K562 (cell line): ENCODE results near the gene ICA1. TPM values are rescaled to one million over a fixed set of nuclear protein-coding genes. Genes with fewer than 3 reads are reported as not detected.

ENCODE experiments used
- ATAC-seq: fragments of 200-7000 bp; cut with Tn5 transposase; 3 replicates; pipeline ENCODE4 v1.9.1; 2020; ENCODE audit warnings: moderate library complexity
- BruUV-seq: library from RNA; stranded (reverse); fragments of 400-500 nt; replicated peaks from 2 replicates; lab custom pipeline; 2021; lab: Mats Ljungman, UMichigan
- CTCF ChIA-PET: fragments of 300-600 bp; formaldehyde crosslinking; extraction: SDS; loops from one replicate; lab custom pipeline; 2021; ENCODE audit warnings: low intra/inter-chr PET ratio; lab: Yijun Ruan, JAX
- POLR2A ChIA-PET: fragments of 300-600, 350-650 bp; sonication (Branson Sonifier 250); formaldehyde crosslinking; extraction: SDS; loops from one replicate; lab custom pipeline; 2021; ENCODE audit warnings: antibody characterized with exemption, inconsistent platforms; lab: Yijun Ruan, JAX
- DNase-seq, 4 experiments: peaks; one replicate each; pipeline versions ENCODE4 v3.0.0 to v3.0.0-alpha.2; 2011 to 2018; ENCODE audit warnings: low spot score in 3 of 4, mixed read lengths in 3 of 4; ENCODE audit errors: extremely low read depth in 1 of 4
- FAIRE-seq: peaks from 2 replicates; lab custom pipeline; 2011; peaks lifted over from hg19 to GRCh38; lab: Jason Lieb, UNC
- H2AFZ ChIP-seq: 2 replicates; pipeline ENCODE4 v1.6.0; 2011; ENCODE audit warnings: low read depth, low read length, control low read depth, inconsistent platforms
- H3K27ac ChIP-seq: fragments of 200-600 bp; 3 replicates; pipeline ENCODE4 v1.8.0; 2011; ENCODE audit warnings: low read depth, mild to moderate bottlenecking, control low read depth, inconsistent platforms, low read length, moderate library complexity, mixed read lengths; ENCODE audit errors: extremely low read depth
- H3K27me3 ChIP-seq, 2 experiments: fragments of 300-600 bp in 1 of 2; 2 replicates in 1 of 2; 3 replicates in 1 of 2; pipeline versions ENCODE4 v1.6.0 to v1.8.0; 2011; ENCODE audit warnings: inconsistent platforms in 2 of 2, low read length in 2 of 2, mild to moderate bottlenecking in 1 of 2, mixed read lengths in 1 of 2, moderate library complexity in 1 of 2; ENCODE audit not compliant: control insufficient read depth in 2 of 2, insufficient read depth in 2 of 2
- H3K36me3 ChIP-seq: fragments of 300-600 bp; 3 replicates; pipeline ENCODE4 v1.8.0; 2011; ENCODE audit warnings: mild to moderate bottlenecking, low read length, inconsistent platforms; ENCODE audit not compliant: control insufficient read depth, insufficient read depth
- H3K4me1 ChIP-seq, 2 experiments: fragments of 200-600 bp in 1 of 2; replicated peaks in 1 of 2; 2 replicates in 1 of 2; 3 replicates in 1 of 2; pipeline versions ENCODE4 v1.5.1 to v1.8.0; 2011; ENCODE audit warnings: inconsistent platforms in 2 of 2, low read length in 2 of 2, mild to moderate bottlenecking in 1 of 2, mixed read lengths in 1 of 2, moderate library complexity in 1 of 2; ENCODE audit not compliant: control insufficient read depth in 2 of 2, insufficient read depth in 2 of 2
- H3K4me2 ChIP-seq: 2 replicates; pipeline ENCODE4 v1.6.1; 2011; ENCODE audit warnings: low read length, control low read depth, inconsistent platforms, mixed read lengths; ENCODE audit not compliant: insufficient read depth
- H3K4me3 ChIP-seq: fragments of 200-600 bp; sonication (generic), shearing (Covaris generic); 2 replicates; pipeline ENCODE4 v1.5.1; 2016; ENCODE audit warnings: control low read depth, inconsistent platforms
- H3K79me2 ChIP-seq: fragments of 200-600 bp; 3 replicates; pipeline ENCODE4 v1.8.0; 2011; ENCODE audit warnings: low read length, inconsistent platforms; ENCODE audit not compliant: control insufficient read depth, insufficient read depth
- H3K9ac ChIP-seq, 2 experiments: 2 replicates each; pipeline versions ENCODE4 v1.6.0 to v1.6.1; 2011; ENCODE audit warnings: low read depth in 2 of 2, low read length in 2 of 2, control low read depth in 1 of 2, inconsistent platforms in 1 of 2, mild to moderate bottlenecking in 1 of 2, mixed read lengths in 1 of 2; ENCODE audit not compliant: insufficient read depth in 1 of 2
- H3K9me1 ChIP-seq: one replicate; pipeline ENCODE4 v1.6.0; 2011; ENCODE audit warnings: inconsistent platforms, mild to moderate bottlenecking, low read length, moderate library complexity; ENCODE audit not compliant: control insufficient read depth, insufficient read depth
- H3K9me3 ChIP-seq: replicated peaks from 2 replicates; pipeline ENCODE4 v1.5.1; 2011; ENCODE audit warnings: low read depth, low read length, inconsistent platforms; ENCODE audit not compliant: control insufficient read depth, insufficient read depth
- H4K20me1 ChIP-seq: replicated peaks from 2 replicates; pipeline ENCODE4 v1.6.1; 2011; ENCODE audit warnings: low read length, inconsistent platforms, mixed read lengths; ENCODE audit not compliant: control insufficient read depth, insufficient read depth
- ARID2 ChIP-seq: fragments of 450-650 bp; IDR thresholded peaks from 2 replicates; pipeline ENCODE4 v1.6.1; 2017; ENCODE audit warnings: antibody characterized with exemption, mild to moderate bottlenecking
- ATF7 ChIP-seq: fragments of 450-650 bp; IDR thresholded peaks from 2 replicates; pipeline ENCODE4 v1.7.1; 2014; ENCODE audit warnings: mild to moderate bottlenecking, moderate library complexity
- BRD4 ChIP-seq: fragments of 200-600 bp; sonication (generic); IDR thresholded peaks from 2 replicates; pipeline ENCODE4 v1.6.1; 2017; ENCODE audit warnings: inconsistent platforms
- CC2D1A ChIP-seq: fragments of 450-650 bp; IDR thresholded peaks from 2 replicates; pipeline ENCODE4 v1.6.1; 2017; ENCODE audit warnings: mild to moderate bottlenecking
- ERF ChIP-seq: fragments of 450-650 bp; formaldehyde crosslinking; IDR thresholded peaks from 2 replicates; pipeline ENCODE4 v1.4.0; 2020; ENCODE audit warnings: mild to moderate bottlenecking, mixed read lengths
- FOXA3 ChIP-seq, 2 experiments: fragments of 450-650 bp in 1 of 2; sonication (generic) in 1 of 2; formaldehyde crosslinking; IDR thresholded peaks in 1 of 2; conservative IDR thresholded peaks in 1 of 2; 2 replicates each; pipeline versions ENCODE4 v1.4.0 to v1.8.0; 2020 to 2022; ENCODE audit warnings: mild to moderate bottlenecking in 2 of 2, missing genetic modification reagents in 1 of 2
- JUND ChIP-seq, 2 experiments: IDR thresholded peaks; 2 replicates in 1 of 2; 3 replicates in 1 of 2; pipeline ENCODE4 v1.6.1; 2011; ENCODE audit warnings: borderline replicate concordance in 2 of 2, low read depth in 2 of 2, low read length in 2 of 2, improper control_type of control experiment in 1 of 2, missing biosample characterization in 1 of 2, missing genetic modification characterization in 1 of 2, missing genetic modification reagents in 1 of 2
- LEF1 ChIP-seq: fragments of 450-650 bp; IDR thresholded peaks from 2 replicates; pipeline ENCODE4 v1.6.1; 2016; ENCODE audit warnings: mild to moderate bottlenecking
- RAD21 ChIP-seq, 2 experiments: fragments of 250-450 bp in 1 of 2; fragments of 450-650 bp in 1 of 2; sonication (Bioruptor Pico) in 1 of 2; formaldehyde crosslinking in 1 of 2; IDR thresholded peaks in 1 of 2; conservative IDR thresholded peaks in 1 of 2; 2 replicates each; pipeline versions ENCODE4 v1.4.0 to v1.8.0; 2020 to 2022; ENCODE audit warnings: mild to moderate bottlenecking in 2 of 2, moderate library complexity in 1 of 2
- TEAD4 ChIP-seq, 2 experiments: sonication (generic) in 1 of 2; formaldehyde crosslinking in 1 of 2; IDR thresholded peaks; 2 replicates each; pipeline versions ENCODE4 v1.6.1 to v1.8.0; 2012 to 2022; ENCODE audit warnings: borderline replicate concordance in 1 of 2, inconsistent platforms in 1 of 2, low read length in 1 of 2, mild to moderate bottlenecking in 1 of 2, missing genetic modification reagents in 1 of 2
- USF2 ChIP-seq: sonication (generic); formaldehyde crosslinking; IDR thresholded peaks from 2 replicates; pipeline ENCODE4 v1.5.0; 2020; ENCODE audit warnings: missing genetic modification reagents
- YY1 ChIP-seq, 3 experiments: IDR thresholded peaks; 2 replicates each; pipeline ENCODE4 v1.6.1; 2011; ENCODE audit warnings: low read length in 2 of 3, mild to moderate bottlenecking in 2 of 3, moderate library complexity in 2 of 3, borderline replicate concordance in 1 of 3, control low read depth in 1 of 3, low read depth in 1 of 3; ENCODE audit not compliant: insufficient read depth in 3 of 3, insufficient replicate concordance in 2 of 3, control insufficient read depth in 1 of 3, insufficient read length in 1 of 3; ENCODE audit errors: extremely low read depth in 1 of 3
- ZFX ChIP-seq: sonication (generic); formaldehyde crosslinking; IDR thresholded peaks from 2 replicates; pipeline ENCODE4 v1.8.0; 2022; ENCODE audit warnings: mild to moderate bottlenecking, missing genetic modification reagents, moderate library complexity
- ZNF140 ChIP-seq: fragments of 250-450 bp; sonication (Bioruptor Pico); IDR thresholded peaks from 2 replicates; pipeline ENCODE4 v1.8.0; 2021; ENCODE audit warnings: moderate library complexity, mild to moderate bottlenecking, inconsistent platforms
- ZNF282 ChIP-seq: sonication (generic); formaldehyde crosslinking; IDR thresholded peaks from 2 replicates; pipeline ENCODE4 v1.8.1; 2023; ENCODE audit warnings: missing genetic modification reagents
- WGBS: fragments of 100-300 bp; shearing (Covaris generic); methylation state at CpG from one replicate; pipeline ENCODE4 v1.1.6; 2016; ENCODE audit warnings: low coverage, mixed read lengths; ENCODE audit not compliant: insufficient coverage; ENCODE audit errors: missing lambda C conversion rate; 5-methylcytosine and 5-hydroxymethylcytosine counted together
- in situ Hi-C: fragments of 300-500 bp; cut with MboI; formaldehyde crosslinking; loops from 4 replicates; pipeline ENCODE4 v1.15.0; 2018; ENCODE audit warnings: inconsistent platforms, mixed read lengths
- intact Hi-C: fragments of 100-400 bp; cut with micrococcal nuclease; formaldehyde crosslinking; loops from 2 replicates; pipeline ENCODE4 v1.14.2; 2022
- polyA plus RNA-seq, 8 experiments: library from polyadenylated mRNA; depleted of rRNA in 4 of 8; stranded (reverse) in 5 of 8; unstranded in 3 of 8; fragments of >200 nt; fragmentation: Nextera tagmentation in 2 of 8; fragmentation: Illumina TruSeq in 1 of 8; extraction: Ambion mirVana in 2 of 8; extraction: Trizol in 1 of 8; gene quantifications; 2 replicates each; pipeline versions ENCODE4 v1.2.1 to v1.2.3, GENCODE V29; 2011 to 2014; ENCODE audit warnings: inconsistent platforms in 1 of 8, missing spikeins in 1 of 8
- total RNA-seq, 7 experiments: library from RNA; depleted of rRNA in 6 of 7; stranded (reverse); fragments of >200 nt in 6 of 7; fragmentation: Illumina TruSeq in 2 of 7; extraction: Trizol in 2 of 7; gene quantifications; 2 replicates each; pipeline versions ENCODE4 v1.2.1 to v1.2.3, GENCODE V29; 2011 to 2021; ENCODE audit warnings: low replicate concordance in 1 of 7
- TF ChIP-seq, protein P1 (sequence below), 3 experiments: IDR thresholded peaks in 2 of 3; conservative IDR thresholded peaks in 1 of 3; 2 replicates each; pipeline ENCODE4 v1.5.1; 2011 to 2012; ENCODE audit warnings: low read length in 3 of 3, mild to moderate bottlenecking in 3 of 3, control low read depth in 2 of 3, improper control_type of control experiment in 1 of 3, inconsistent platforms in 1 of 3, low read depth in 1 of 3, mixed read lengths in 1 of 3, moderate library complexity in 1 of 3; ENCODE audit not compliant: insufficient read depth in 2 of 3

ICA1 gene
- total and polyA plus RNA-seq, 9 of the 15 experiments (the other 6 are each of a cell fraction or from before 2014, with no cell fraction given), result 7.1 to 22.3 (median 16.4) TPM

DNA sequence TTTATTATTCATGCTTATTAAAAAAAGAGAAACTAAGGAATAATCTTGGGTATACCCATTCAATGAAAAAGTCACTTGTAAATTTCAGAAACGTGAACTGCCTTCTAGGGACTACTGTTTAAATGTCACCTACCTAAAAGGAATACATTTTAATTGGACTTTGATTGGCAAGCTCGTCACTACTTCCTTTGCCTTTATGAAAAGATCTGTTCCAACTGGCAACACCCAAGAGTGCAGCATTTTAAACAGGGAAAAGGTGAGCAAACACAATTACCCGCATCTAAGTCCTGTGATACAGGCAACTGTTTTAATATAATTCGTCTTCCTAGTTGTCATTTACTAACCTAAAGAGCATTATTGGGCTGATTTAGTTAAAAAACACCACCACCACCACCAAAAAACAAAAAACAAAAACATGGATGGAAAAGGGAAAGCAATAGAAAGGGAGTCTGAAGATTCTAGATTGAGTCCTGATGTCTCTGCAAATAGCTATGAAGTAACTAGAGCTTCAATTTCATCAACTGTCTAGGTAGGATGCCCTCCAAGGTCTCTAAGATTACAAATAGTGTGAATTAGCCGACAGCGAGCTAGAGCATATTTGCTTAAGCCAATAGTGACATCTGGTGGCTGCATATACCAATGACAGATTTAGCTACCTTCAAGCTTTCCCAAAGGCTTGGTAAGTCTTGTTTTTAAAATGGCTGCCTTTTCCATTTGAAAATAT lies 33.8 kb upstream of the ICA1 start:
- Histone ChIP-seq H3K9me1 (no peaks in the 10 kb centered on the region), H3K9me3 (no peaks in the 10 kb centered on the region), H3K27ac (no peak overlapping the region), H2AFZ (peak overlapping the region; percentile 80), H3K36me3 (no peaks in the 10 kb centered on the region), H3K9ac (no peak overlapping the region), H3K79me2 (no peaks in the 10 kb centered on the region), H3K4me3 (no peak overlapping the region), H3K4me1 (peaks cover 0 to 3% of the 10 kb centered on the region in 2 experiments; a peak in 1 of 5 replicates), H4K20me1 (no peaks in the 10 kb centered on the region), H3K4me2 (no peak overlapping the region), H3K27me3 (no peaks in the 10 kb centered on the region)
- in situ Hi-C loops (loop anchor here (10.0 to 25.0 kb wide), 3 partner anchors 871 to 1333 kb away; no protein-coding TSS in a partner anchor), intact Hi-C loops (loop anchor here (1.0 to 10.0 kb wide), 13 partner anchors 72 to 1328 kb away; partner anchors contain the start of gene UMAD1)
- ChIA-PET POLR2A (interaction anchor here (0.5 to 1.6 kb wide), 6 partner anchors 15 to 1191 kb away, joined by 3 to 7 read pairs (median 3); no protein-coding TSS in a partner anchor), CTCF (interaction anchor here (0.6 to 1.4 kb wide), 3 partner anchors 8 to 1575 kb away, joined by 3 read pairs; no protein-coding TSS in a partner anchor)
- FAIRE-seq, result peak; percentile 96
- ATAC-seq, result peak; percentile 99
- no TSS peak for BruUV-seq
- 15% methylated on average over 6 of the region's 6 CpGs for WGBS
- DNase-seq, result peak; percentile 50 to 87 (median 62)
- TF ChIP-seq LEF1 (0 out of 2 replicates have a peak, but pooled peaks have one; percentile 13), ZNF282 (CRISPR knock-in tag) (no peak), CC2D1A (no peak; the same call in 1 of the 2 replicates), ATF7 (0 out of 2 replicates have a peak, but pooled peaks have one; percentile 16), ZFX (CRISPR knock-in tag) (no peak), JUND (IDR thresholded peaks at IDR 0.05; ENCODE audit: borderline replicate concordance, low read depth, low read length) (peak; percentile 40; the same call in 1 of the 2 replicates), JUND (tag; IDR thresholded peaks at IDR 0.05; ENCODE audit: borderline replicate concordance, low read depth, low read length) (no peak), ARID2 (peak; percentile 60; the same call in 1 of the 2 replicates), TEAD4 (IDR thresholded peaks at IDR 0.05; ENCODE audit: low read length) (peak; percentile 63; the same call in 1 of the 2 replicates), TEAD4 (CRISPR knock-in tag; IDR thresholded peaks at IDR 0.05; ENCODE audit: borderline replicate concordance) (no peak), ERF (CRISPR knock-in tag) (no peak), YY1 (IDR thresholded peaks at IDR 0.05; ENCODE audit: borderline replicate concordance in 1 of 3, control insufficient read depth in 1 of 3, extremely low read depth in 1 of 3, insufficient read depth in 3 of 3, insufficient read length in 1 of 3, insufficient replicate concordance in 2 of 3, low read depth in 1 of 3, low read length in 2 of 3) (peak in 2 of 3 experiments; percentile 15 to 85), USF2 (no peak), FOXA3 (CRISPR knock-in tag; conservative IDR thresholded peaks at IDR 0.05 in 1 of 2, IDR thresholded peaks at IDR 0.05 in 1 of 2) (peak in 1 of 2 experiments; percentile 42; a peak in 1 of 4 replicates), RAD21 (CRISPR knock-in tag; conservative IDR thresholded peaks at IDR 0.05 in 1 of 2, IDR thresholded peaks at IDR 0.05 in 1 of 2) (peak; percentile 97 to 98), BRD4 (no peak), ZNF140 (CRISPR knock-in tag) (no peak)
- TF ChIP-seq, protein P1, sequence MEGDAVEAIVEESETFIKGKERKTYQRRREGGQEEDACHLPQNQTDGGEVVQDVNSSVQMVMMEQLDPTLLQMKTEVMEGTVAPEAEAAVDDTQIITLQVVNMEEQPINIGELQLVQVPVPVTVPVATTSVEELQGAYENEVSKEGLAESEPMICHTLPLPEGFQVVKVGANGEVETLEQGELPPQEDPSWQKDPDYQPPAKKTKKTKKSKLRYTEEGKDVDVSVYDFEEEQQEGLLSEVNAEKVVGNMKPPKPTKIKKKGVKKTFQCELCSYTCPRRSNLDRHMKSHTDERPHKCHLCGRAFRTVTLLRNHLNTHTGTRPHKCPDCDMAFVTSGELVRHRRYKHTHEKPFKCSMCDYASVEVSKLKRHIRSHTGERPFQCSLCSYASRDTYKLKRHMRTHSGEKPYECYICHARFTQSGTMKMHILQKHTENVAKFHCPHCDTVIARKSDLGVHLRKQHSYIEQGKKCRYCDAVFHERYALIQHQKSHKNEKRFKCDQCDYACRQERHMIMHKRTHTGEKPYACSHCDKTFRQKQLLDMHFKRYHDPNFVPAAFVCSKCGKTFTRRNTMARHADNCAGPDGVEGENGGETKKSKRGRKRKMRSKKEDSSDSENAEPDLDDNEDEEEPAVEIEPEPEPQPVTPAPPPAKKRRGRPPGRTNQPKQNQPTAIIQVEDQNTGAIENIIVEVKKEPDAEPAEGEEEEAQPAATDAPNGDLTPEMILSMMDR (IDR thresholded peaks at IDR 0.05 in 2 of 3, conservative IDR thresholded peaks at IDR 0.05 in 1 of 3; ENCODE audit: insufficient read depth in 2 of 3, low read depth in 1 of 3, low read length in 3 of 3), result peak; percentile 70 to 89 (median 80)
